Frontal cortex (tissue), 4 donors: Measurements from ENCODE around the gene RALGPS1. TPM values are rescaled to one million over a fixed set of nuclear protein-coding genes. Genes with fewer than 3 reads are reported as not detected.
"Not testable (repeated sequence)": the region's sequence is repeated elsewhere in the genome, so short reads cannot be mapped to it uniquely, and the experiment has no call there.

Source experiments
- DNase-seq, 2 donors: peaks; one replicate each; pipeline ENCODE4 v3.0.0; 2012; ENCODE audit warnings: low spot score in 2 of 2
- FAIRE-seq: peaks from 2 replicates; lab custom pipeline; 2012; peaks lifted over from hg19 to GRCh38; lab: Jason Lieb, UNC
- total RNA-seq: library from RNA; depleted of rRNA; stranded (reverse); fragments of >200 nt; gene quantifications from one replicate; pipeline ENCODE4 v1.2.3, GENCODE V29; 2014
- donor health status: control.
- donor health status: control.
- donor health status: control.

The RALGPS1 gene
- total RNA-seq, 1 donor from 2014 or later, result 53.8 TPM

- DNase-seq (no peak), FAIRE-seq (no peak)
Observed at GRCh38 chr9:127159949-127160610, 245.5 kb downstream of the RALGPS1 start.

DNA sequence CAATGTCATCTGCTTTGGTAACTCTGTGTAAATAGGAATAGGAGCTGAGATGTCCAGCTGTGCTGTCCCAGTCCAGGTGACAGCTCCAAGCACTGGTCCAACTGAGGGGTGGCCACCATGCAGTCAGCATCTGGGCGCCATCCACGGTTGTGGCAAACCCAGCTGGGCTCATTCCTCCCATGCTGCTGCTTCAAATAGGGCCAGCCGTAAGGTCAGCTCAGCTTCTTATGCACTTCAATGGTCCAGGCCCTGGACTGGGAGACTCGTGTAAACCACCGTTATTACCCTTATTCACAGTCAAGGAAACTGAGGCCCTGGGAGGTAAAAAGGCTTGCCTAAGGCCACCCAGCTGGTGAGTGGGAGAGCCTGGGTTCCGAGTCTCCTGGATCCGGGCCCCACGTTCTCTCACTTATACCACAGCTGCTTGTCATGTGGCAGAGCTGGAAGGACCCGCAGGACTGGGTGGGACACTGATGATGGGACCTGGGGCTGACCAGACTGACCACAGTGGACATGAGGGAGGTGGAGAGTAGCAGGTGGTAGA is 246.6 kb downstream of the RALGPS1 start:
- DNase-seq (no peak), FAIRE-seq (no peak)

- FAIRE-seq, result no peak
- DNase-seq, result no peak
Observed at GRCh38 chr9:127162046-127162863, 247.7 kb downstream of the RALGPS1 start.

- DNase-seq, result no peak
- FAIRE-seq, result no peak
Observed at GRCh38 chr9:127162864-127163365, 248.3 kb downstream of the RALGPS1 start.

DNA sequence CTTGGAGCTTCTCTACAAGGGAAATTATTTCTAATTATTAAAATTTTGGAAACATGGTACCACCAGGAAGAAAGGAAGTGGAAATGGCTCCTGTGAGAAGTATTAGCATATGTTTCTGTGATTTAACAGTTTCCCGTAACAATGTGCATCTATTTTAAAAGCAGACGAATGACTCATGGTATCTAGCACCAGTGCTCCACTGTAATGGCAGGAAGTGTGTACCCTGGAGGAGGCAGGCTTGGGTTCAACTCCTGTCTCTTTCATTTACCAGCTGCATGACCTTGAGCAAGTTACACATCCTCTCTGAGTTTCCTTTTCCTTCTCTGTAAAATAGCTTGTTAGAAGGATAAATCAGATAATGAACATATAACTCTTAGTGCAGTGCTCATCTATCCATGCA is 248.8 kb downstream of the RALGPS1 start:
- no peak for DNase-seq
- FAIRE-seq, result no peak

GRCh38 chr9:127165116-127165515 is 250.5 kb downstream of the RALGPS1 start:
- DNase-seq (no peak), FAIRE-seq (no peak)

DNA sequence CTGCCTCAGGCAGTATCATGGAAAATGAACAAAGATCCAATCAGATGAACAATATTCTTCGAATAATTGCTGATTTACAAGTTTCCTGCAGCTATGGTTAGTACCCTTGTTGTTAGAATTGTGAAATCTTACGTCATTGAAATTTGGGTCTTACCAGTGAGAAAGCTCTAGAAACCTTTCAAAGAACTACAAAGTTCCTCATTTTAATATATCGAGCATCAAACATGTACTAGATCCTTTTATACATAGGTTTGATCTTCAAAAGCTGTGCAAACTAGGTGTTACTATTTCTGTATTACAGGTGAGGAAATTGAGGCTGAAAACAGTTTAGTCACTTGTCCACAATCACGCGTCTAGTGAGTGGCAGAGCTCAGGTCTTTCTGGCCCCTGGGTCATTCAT is 251.5 kb downstream of the RALGPS1 start:
- FAIRE-seq, result no peak

DNA sequence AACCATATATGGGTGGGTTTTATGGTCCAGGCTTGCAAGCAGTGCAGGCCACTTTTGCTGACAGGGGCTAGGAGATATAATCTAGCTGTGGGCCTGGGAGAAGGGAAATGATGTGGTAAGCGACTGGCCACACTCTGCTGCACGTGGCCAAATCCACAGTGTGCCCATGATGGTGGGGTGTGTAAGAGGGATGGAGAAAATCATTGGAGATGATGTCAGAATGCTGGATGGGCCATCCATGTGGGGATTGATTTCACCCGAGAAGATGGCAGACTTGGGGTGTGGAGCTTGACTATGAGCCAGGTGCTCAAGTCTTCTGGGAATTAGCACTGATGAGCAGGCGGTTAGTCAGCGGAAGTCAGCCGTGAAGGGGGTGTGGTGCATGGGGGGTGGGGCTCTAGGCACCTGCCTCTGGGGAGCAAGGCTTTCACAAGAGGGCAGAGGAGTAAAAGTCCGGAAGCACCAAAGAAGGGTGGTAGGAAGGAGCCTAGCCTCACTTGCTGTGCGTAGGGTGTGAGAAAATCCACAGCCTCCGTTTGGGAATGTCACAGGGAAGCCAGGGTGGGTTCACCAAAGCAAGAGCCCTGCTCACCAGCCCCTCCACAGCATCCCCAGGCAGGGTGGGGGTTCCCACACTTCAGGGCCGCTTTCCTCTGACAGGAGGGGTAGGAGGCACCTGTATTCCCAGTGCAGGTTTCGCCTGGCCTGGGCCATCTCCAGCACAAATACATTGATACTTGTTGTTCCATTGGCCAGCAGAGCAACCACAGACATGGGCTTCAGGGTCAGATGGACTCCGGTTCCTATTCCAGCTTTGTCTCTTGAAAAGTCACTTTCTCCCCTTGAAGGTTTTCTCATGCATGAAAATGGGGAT is 252.3 kb downstream of the RALGPS1 start:
- FAIRE-seq (no peak), DNase-seq (no peak)

More for the DNA sequence above, 251.5 kb downstream of the RALGPS1 start:
- no peak for DNase-seq

- DNase-seq, result no peak
- no peak for FAIRE-seq
Observed at GRCh38 chr9:127167560-127168326, 253.2 kb downstream of the RALGPS1 start.

- DNase-seq (no peak), FAIRE-seq (no peak)
Observed at GRCh38 chr9:127168756-127169574, 254.4 kb downstream of the RALGPS1 start.

DNA sequence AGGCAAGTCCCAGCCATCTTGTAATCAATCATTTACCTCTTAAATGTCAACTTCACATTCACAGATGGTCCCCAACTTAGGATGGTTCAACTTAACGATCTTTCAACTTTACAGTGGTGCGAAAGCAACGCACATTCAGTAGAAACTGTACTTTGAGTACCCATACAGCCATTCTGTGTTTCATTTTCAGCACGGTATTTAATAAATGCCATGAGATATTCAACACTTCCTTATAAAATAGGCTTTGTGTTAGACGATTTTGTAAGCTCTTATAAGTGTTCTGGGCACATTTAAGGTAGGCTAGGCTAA is 254.9 kb downstream of the RALGPS1 start:
- DNase-seq (no peak), FAIRE-seq (no peak)

DNA sequence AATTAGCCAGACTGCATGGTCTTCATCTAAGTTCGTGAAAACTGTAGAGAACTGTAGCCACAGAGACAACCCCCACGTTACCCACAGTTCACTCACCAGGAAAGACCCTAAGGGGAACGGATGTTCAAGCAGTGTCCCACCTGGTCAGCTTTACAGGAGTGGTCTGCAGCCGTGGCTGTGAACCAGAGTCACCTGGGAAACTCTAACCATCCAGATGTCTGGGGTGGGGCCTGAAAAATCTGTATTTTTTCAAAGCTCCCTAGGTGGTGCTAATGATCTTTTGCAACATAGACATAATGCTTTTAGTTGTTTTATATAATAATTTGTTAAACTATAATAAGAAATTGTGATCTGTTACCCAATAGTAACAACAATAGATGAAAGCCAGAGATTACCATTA is 255.5 kb downstream of the RALGPS1 start:
- FAIRE-seq (no peak), DNase-seq (no peak)

DNA sequence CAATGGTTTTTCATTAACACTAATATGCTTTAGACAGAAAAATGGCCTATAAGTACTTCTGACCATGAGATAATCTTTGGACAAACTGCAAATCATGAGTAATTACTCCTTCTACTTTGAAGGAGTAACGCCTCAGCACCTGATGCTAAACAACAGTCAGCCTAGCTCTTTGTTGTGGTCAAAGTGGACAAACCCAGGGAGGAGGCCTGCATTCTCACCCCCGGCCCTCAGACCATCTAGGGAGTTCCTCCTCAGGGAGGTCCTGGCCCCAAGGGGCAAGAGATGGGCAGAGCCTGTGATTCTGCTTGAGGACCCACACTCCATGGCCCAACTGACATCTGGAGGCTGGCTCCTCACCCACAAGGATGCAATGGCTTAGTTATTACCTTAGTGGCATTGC is 256.1 kb downstream of the RALGPS1 start:
- FAIRE-seq (no peak), DNase-seq (no peak)

GRCh38 chr9:127171348-127171747 is 256.8 kb downstream of the RALGPS1 start:
- not testable (repeated sequence) for DNase-seq, FAIRE-seq

DNA sequence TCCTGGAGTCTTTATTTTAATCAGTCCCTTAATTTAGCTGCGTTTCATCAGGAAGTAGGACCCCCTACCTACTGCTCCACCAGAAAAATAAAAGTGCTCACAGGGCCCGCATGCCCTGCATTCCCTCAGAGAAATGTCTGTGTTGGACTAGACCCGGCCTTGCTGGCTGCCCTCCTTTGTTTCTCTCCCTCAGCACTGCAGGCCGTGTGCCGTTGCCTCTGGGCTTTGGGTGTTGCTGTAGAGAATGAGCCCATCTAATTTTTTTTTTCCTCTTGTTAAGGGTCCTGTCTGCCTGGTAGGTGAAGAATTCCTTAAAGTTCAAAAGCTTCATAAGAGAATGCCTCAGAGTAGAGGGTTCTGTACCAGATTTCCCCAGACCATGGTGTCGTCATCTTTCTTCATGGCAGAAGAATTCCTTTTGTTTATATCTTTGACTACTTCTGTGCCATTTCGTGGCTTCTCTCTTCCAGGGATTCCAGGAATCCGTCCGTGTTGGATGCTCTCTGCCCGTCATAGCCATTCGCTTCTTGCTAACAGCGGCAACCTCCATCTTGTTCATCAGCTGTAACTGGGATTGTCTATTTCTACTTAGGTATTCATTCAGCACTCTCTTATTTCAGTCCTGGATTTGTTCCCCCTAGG is 257.6 kb downstream of the RALGPS1 start:
- no peak for DNase-seq

DNA sequence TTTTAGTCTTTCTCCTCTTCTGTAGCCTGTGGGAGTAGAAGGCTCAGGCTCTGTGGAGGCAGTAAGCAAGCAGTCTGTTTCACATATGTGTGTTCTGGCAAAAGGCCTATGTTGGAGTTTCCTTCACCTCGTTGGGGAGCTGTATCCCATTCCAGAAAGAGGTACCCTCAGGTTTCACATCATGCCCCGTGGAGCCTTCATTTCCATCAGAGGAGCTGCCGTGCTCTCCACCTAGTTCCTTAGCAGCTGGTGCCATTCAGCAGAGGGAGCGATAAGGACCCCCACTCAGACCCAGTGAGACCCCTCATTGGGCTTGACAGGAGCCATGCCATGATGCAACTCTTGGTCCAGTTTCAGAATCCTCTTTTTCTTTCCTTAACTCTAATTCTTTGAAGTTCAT is 258.5 kb downstream of the RALGPS1 start:
- no peak for DNase-seq
- FAIRE-seq, result no peak

More for the DNA sequence above, 257.6 kb downstream of the RALGPS1 start:
- FAIRE-seq, result no peak

DNA sequence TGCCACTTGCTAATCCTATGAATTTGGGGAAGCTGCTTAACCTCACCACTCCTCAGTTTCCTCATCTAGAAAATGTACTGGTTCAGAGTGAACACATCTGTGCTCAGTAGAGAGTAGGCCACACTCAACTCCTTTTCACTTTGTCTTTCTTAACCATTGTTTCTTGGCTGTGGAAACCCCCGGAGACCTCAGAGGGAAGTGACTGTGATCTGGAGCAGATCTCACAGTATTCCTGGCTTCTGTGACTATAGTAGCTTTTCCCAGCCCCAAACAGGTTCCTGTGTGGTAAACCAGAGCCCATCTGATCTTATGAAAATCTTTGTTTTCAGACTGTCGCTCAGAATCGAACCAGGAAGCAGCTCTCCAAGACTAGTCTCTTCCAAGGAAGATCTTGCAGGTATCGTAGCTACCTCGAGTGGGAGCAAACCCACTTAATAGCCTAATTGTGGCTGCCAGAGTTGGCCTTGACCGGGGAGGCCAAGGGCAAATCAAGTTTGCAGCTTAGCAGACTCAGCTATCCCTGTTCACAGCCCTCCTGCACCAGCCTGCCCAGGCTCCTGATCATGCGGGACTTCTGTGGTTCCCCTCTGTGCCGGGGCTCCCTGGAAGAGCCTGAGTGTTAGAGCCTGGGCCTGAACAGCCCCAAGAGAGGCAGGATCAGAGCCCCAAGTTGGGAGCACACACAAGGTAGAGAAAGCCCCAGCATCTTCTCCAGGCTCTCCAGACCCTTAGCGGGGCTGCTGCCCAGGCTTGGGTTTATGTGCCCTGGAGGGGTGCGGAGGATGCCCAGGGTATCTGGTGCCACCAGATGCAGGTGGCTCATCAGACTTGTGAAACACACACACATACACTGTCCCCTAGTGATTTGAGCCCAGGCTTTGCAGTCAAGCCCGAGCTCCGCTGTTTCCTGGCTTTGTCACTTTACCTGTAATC is 260.1 kb downstream of the RALGPS1 start:
- DNase-seq, result no peak
- FAIRE-seq, result no peak
